Sigmoid colon (tissue), 4 donors: Measurements from ENCODE around the gene SLBP.

Source experiments
- CTCF ChIP-seq, 4 experiments: fragments of 450-650 bp in 3 of 4; fragments of 200-600 bp in 1 of 4; IDR thresholded peaks; one replicate each; pipeline ENCODE4 v1.5.1; 2016 to 2019; ENCODE audit warnings: antibody characterized with exemption in 4 of 4, mild to moderate bottlenecking in 3 of 4, moderate library complexity in 2 of 4
- EP300 ChIP-seq, 4 donors: sonication (generic); formaldehyde crosslinking; IDR thresholded peaks; one replicate each; pipeline ENCODE4 v1.6.1; 2017; ENCODE audit warnings: antibody characterized with exemption in 4 of 4
- POLR2A ChIP-seq, 2 donors: fragments of 450-650 bp; IDR thresholded peaks; one replicate each; pipeline ENCODE4 v1.6.1; 2016; ENCODE audit warnings: antibody characterized with exemption in 2 of 2, mild to moderate bottlenecking in 2 of 2, moderate library complexity in 2 of 2

GRCh38 chr4:1713003-1713851 lies 1.1 kb upstream of the SLBP start:
- TF ChIP-seq CTCF (IDR thresholded peaks at IDR 0.05) (no peak), POLR2A (IDR thresholded peaks at IDR 0.05) (peak in 1 of 2 donors; percentile 4), EP300 (IDR thresholded peaks at IDR 0.05) (no peak)
